Tibial nerve (tissue), 4 donors: Measurements from ENCODE around the gene FBXO44. TPM values are rescaled to one million over a fixed set of nuclear protein-coding genes. Genes with fewer than 3 reads are reported as not detected.
A peak's percentile ranks its signal among the peaks of the same experiment; 100 is the strongest.
"Not testable (repeated sequence)": the region's sequence is repeated elsewhere in the genome, so short reads cannot be mapped to it uniquely, and the experiment has no call there.

Experiments
- DNase-seq, 2 donors: peaks; one replicate each; pipeline ENCODE4 v3.0.0-alpha.2; 2019; ENCODE audit warnings: low spot score in 2 of 2
- H3K27ac ChIP-seq, 4 donors: fragments of 200-600 bp; sonication (generic) in 3 of 4; one replicate each; pipeline ENCODE4 v1.5.1; 2017 to 2019; ENCODE audit warnings: mild to moderate bottlenecking in 1 of 4
- H3K27me3 ChIP-seq, 2 donors: fragments of 200-600 bp; sonication (generic) in 1 of 2; one replicate each; pipeline versions ENCODE4 v1.5.1 to v1.6.0; 2017 to 2019
- H3K36me3 ChIP-seq, 3 donors: fragments of 200-600 bp; sonication (generic); one replicate each; pipeline ENCODE4 v1.5.1; 2018 to 2019
- H3K4me1 ChIP-seq, 4 donors: fragments of 200-600 bp; sonication (generic) in 3 of 4; one replicate each; pipeline ENCODE4 v1.5.1; 2017 to 2019
- H3K4me3 ChIP-seq, 4 donors: fragments of 200-600 bp; sonication (generic) in 3 of 4; one replicate each; pipeline ENCODE4 v1.5.1; 2017 to 2019; ENCODE audit warnings: mild to moderate bottlenecking in 1 of 4, moderate library complexity in 1 of 4
- H3K9me3 ChIP-seq, 4 donors: fragments of 200-600 bp; sonication (generic) in 3 of 4; one replicate each; pipeline ENCODE4 v1.5.1; 2017 to 2019
- EP300 ChIP-seq, 2 donors: sonication (generic); formaldehyde crosslinking; IDR thresholded peaks; one replicate each; pipeline ENCODE4 v1.6.1; 2017; ENCODE audit warnings: antibody characterized with exemption in 2 of 2, mild to moderate bottlenecking in 1 of 2
- POLR2A ChIP-seq, 2 donors: fragments of 450-650 bp; IDR thresholded peaks; one replicate each; pipeline ENCODE4 v1.6.1; 2017; ENCODE audit warnings: antibody characterized with exemption in 2 of 2, mild to moderate bottlenecking in 2 of 2, moderate library complexity in 2 of 2
- whole genome bisulfite sequencing, 2 donors: methylation state at CpG; one replicate each; pipeline ENCODE4 v1.1.5; 2018; 5-methylcytosine and 5-hydroxymethylcytosine counted together
- total RNA-seq, 4 donors: library from RNA; depleted of rRNA; stranded (reverse); fragments of >200 nt; gene quantifications; one replicate each; pipeline ENCODE4 v1.1.0, GENCODE V29; 2016
- TF ChIP-seq, protein P1 (sequence below), 5 experiments: fragments of 200-600 bp in 3 of 5; fragments of 450-650 bp in 2 of 5; sonication (generic) in 3 of 5; IDR thresholded peaks; one replicate each; pipeline ENCODE4 v1.5.1; 2016 to 2019; ENCODE audit warnings: antibody characterized with exemption in 5 of 5, mild to moderate bottlenecking in 3 of 5, moderate library complexity in 2 of 5

FBXO44 gene, protein sequence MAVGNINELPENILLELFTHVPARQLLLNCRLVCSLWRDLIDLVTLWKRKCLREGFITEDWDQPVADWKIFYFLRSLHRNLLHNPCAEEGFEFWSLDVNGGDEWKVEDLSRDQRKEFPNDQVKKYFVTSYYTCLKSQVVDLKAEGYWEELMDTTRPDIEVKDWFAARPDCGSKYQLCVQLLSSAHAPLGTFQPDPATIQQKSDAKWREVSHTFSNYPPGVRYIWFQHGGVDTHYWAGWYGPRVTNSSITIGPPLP
- total RNA-seq, result 10 to 100 TPM; 24.1 to 59.4 (median 35.7) TPM

DNA sequence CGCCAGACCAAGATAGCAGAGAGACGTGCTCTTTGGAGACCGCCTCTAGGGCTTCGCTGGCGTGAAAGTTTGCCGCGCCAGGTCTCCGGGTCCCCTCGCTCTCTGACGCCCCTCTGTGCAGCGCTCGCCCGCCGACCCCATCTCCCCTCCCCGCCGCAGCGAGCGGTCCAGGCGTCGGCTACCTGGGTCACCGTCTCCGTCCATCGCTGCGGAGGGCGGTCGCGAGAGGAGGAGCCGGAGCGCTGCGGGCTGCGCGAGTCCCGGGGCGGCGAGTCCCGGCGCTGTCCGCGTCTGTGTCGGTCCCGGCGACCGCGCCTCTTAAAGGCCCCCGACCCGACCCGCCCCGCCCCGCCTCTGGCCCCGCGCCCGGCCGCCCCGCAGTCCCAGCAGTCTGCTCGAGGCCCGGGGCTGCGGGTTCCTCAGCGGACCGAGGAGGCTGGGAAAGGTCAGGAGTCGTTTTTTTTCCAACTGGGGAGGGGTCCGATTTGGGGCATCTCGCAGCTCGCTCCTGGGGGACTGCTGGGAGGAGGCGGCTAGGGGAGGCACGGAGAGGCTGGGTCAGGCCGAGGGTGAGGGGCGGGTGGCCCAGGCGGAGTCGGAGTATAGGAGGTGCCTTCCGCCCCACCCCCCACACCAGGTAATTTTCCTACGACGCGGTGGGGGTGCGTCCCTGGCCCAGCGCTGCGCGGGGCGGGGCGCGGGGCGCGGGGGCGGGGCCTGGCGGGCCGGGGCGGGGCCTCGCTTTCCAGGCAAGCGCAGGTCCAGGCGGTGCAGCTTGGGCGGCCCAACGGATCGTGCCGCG is at the start of gene FBXO44, which contains the start of gene FBXO2:
FBXO44 (plus strand) TSS at position 741 of the 802 bp plus-strand sequence. CDS start 959 bp downstream, outside the sequence.
FBXO2 (minus strand) TSS at position 293 of the 802 bp plus-strand sequence; CDS start at position 204, 89 bp downstream.
- Histone ChIP-seq H3K36me3 (peaks cover 0 to 29% (median 0%) of the 10 kb centered on the region in 3 donors), H3K27me3 (peaks cover 0 to 4% of the 10 kb centered on the region in 2 donors), H3K4me3 (peak within 1 kb of the TSS; percentile 65 to 82 (median 70)), H3K27ac (peak within 1 kb of the TSS; percentile 65 to 89 (median 86)), H3K4me1 (peaks cover 0 to 47% (median 22%) of the 10 kb centered on the region in 4 donors), H3K9me3 (no peaks in the 10 kb centered on the region)
- TF ChIP-seq, protein P1, sequence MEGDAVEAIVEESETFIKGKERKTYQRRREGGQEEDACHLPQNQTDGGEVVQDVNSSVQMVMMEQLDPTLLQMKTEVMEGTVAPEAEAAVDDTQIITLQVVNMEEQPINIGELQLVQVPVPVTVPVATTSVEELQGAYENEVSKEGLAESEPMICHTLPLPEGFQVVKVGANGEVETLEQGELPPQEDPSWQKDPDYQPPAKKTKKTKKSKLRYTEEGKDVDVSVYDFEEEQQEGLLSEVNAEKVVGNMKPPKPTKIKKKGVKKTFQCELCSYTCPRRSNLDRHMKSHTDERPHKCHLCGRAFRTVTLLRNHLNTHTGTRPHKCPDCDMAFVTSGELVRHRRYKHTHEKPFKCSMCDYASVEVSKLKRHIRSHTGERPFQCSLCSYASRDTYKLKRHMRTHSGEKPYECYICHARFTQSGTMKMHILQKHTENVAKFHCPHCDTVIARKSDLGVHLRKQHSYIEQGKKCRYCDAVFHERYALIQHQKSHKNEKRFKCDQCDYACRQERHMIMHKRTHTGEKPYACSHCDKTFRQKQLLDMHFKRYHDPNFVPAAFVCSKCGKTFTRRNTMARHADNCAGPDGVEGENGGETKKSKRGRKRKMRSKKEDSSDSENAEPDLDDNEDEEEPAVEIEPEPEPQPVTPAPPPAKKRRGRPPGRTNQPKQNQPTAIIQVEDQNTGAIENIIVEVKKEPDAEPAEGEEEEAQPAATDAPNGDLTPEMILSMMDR (IDR thresholded peaks at IDR 0.05), result no peak
- TF ChIP-seq POLR2A (IDR thresholded peaks at IDR 0.05), result no peak
- TF ChIP-seq EP300 (IDR thresholded peaks at IDR 0.05), result no peak
- peak in 1 of 2 donors; percentile 28 for DNase-seq
- 2 to 4% methylated on average over 22 to 45 of the region's 94 CpGs for WGBS, 2 donors

DNA sequence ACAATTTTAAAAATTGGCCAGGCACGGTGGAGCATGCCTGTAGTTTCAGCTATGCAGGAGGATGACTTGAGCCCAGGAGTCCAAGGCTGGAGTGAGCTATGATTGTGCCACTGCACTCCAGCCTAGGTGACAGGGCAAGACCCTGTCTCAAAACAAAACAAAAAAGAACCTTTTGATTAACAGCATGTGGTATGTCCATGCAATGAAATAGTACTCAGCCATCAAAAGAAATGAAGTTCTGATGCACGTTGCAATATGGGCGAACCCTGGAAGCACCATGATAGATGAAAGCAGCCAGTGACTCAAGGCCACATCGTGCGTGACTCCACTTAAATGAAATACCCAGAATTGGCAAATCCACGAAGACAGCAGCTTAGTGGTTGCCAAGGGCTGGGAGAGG is 47.9 kb upstream of the FBXO44 start:
- 88 to 92% methylated on average over 6 of the region's 6 CpGs for WGBS, 2 donors
- Histone ChIP-seq H3K36me3 (no peaks in the 10 kb centered on the region), H3K27ac (no peak overlapping the region), H3K9me3 (peaks cover 0 to 10% (median 0%) of the 10 kb centered on the region in 4 donors), H3K4me1 (no peaks in the 10 kb centered on the region), H3K27me3 (peaks cover 0 to 2% of the 10 kb centered on the region in 2 donors), H3K4me3 (no peak overlapping the region)
- TF ChIP-seq EP300 (IDR thresholded peaks at IDR 0.05), result no peak
- TF ChIP-seq, protein P1 (IDR thresholded peaks at IDR 0.05), result no peak
- TF ChIP-seq POLR2A (IDR thresholded peaks at IDR 0.05), result no peak
- DNase-seq, result no peak

DNA sequence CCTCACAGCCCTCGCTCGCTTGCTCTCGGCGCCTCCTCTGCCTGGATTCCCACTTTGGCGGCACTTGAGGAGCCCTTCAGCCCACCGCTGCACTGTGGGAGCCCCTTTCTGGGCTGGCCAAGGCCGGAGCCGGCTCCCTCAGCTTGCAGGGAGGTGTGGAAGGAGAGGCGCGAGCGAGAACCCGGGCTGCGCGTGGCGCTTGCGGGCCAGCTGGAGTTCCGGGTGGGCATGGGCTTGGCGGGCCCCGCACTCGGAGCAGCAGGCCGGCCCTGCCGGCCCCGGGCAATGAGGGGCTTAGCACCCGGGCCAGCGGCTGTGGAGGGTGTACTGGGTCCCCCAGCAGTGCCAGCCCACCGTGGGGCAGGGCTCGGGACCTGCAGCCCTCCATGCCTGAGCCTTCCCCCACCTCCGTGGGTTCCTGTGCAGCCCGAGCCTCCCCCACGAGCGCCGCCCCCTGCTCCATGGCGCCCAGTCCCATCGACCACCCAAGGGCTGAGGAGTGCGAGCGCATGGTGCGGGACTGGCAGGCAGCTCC is 46.0 kb upstream of the FBXO44 start:
- H3K36me3 ChIP-seq, H3K9me3 ChIP-seq, H3K4me3 ChIP-seq, H3K27me3 ChIP-seq, DNase-seq, H3K4me1 ChIP-seq, H3K27ac ChIP-seq: not testable (repeated sequence)
- WGBS, 2 donors, result 95 to 97% methylated on average over 26 to 37 of the region's 37 CpGs

DNA sequence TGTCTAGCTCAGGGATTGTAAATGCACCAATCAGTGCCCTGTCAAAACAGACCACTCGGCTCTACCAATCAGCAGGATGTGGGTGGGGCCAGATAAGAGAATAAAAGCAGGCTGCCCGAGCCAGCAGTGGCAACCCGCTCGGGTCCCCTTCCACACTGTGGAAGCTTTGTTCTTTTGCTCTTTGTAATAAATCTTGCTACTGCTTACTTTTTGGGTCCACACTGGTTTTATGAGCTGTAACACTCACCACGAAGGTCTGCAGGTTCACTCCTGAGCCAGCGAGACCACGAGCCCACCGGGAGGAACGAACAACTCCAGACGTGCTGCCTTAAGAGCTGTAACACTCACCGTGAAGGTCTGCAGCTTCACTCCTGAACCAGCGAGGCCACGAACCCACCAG is 45.3 kb upstream of the FBXO44 start:
- not testable (repeated sequence) for H3K27ac ChIP-seq, H3K36me3 ChIP-seq, DNase-seq, H3K4me3 ChIP-seq, H3K4me1 ChIP-seq, H3K27me3 ChIP-seq, H3K9me3 ChIP-seq
- WGBS, 2 donors, result 51 to 67% methylated on average over 12 to 13 of the region's 13 CpGs

DNA sequence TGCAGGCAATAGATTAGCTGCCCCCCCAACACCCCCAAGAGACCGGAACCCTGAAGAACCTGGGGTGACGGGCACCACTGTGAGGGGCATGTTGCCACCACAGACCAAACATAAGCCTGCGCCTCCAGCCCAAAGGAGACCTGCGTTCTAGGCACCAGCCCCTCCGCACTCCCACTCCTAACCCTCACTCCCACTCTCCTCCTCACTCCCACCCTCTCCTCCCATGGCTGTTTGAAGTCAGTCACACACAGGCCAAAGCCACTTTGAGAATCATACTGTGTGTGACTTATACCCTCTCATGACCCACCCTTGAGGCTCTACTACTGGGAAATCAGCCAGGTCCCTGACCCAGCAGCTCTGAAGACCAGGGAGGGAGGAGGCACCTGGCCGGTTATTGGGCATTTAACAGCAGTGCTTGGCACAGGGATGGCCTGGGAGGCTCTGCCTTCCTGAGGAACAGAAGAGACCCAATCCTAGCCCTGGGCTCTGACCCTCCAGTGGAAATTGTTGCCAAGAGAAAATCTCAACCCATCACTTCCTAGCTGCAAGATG is 44.0 kb upstream of the FBXO44 start:
- no peaks in the 10 kb centered on the region for H3K36me3 ChIP-seq
- peaks cover 0 to 10% (median 0%) of the 10 kb centered on the region in 4 donors for H3K9me3 ChIP-seq
- no peaks in the 10 kb centered on the region for H3K27me3 ChIP-seq
- H3K27ac ChIP-seq, result no peak overlapping the region
- DNase-seq, result no peak
- no peaks in the 10 kb centered on the region for H3K4me1 ChIP-seq
- no peak overlapping the region for H3K4me3 ChIP-seq
- no peak for TF ChIP-seq POLR2A (IDR thresholded peaks at IDR 0.05)
- TF ChIP-seq EP300 (IDR thresholded peaks at IDR 0.05), result no peak
- TF ChIP-seq, protein P1 (IDR thresholded peaks at IDR 0.05), result no peak
- WGBS, 2 donors, result 60 to 61% methylated on average over 6 of the region's 6 CpGs
